Activated CD4-positive, alpha-beta T cell treated with anti-CD3 and anti-CD28 coated beads, Interleukin-2, amount 50 U/mL, for 1 hour (primary cell): Measurements from ENCODE around the gene AIF1L.

Experiments
- DNase-seq: peaks from one replicate; pipeline ENCODE4 v3.0.0-alpha.2; 2020

AIF1L gene

DNA sequence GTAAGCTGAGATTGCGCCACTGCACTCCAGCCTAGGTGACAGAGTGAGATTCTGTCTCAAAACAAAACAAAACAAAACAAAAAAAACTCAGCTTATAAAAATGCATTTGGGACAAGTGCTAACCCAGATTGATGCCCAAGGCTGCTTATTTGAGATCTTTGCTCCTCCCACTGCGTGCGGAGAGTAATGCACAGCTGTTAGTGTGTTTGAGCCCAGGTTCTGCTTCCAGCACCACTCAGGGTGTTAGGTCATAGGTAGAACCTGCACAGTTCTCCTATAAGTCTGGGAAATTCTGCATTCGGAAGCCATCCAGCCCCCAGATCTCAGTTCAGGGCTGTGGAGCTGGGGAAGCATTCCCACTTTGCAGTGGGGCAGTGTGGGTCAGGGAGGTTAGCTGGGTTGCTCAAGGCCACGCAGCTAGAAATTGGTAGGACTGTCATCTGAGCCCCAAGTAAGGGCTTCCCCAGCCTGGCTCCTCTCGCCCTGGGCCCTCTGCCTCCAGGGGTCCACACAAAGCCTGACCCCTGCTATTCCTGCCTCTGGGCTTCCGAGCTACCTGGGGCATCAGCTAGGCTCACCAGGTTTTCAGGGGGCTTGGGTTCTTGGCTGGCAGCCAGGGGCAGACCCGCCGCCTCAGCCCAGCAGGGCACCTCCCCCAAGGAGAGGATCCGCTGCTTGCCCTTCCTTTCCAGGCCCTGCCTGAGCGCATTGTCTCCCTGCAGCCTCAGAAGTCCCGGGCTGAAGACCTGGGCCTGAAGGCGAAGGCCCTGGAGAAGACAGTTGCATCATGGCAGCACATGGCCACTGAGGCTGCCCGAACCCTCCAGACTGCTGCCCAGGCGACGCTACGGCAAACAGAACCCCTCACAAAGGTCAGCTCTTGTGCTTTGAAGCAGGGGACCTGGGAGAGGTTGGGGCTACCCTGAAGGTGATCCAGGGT is 17.6 kb upstream of the AIF1L start:
- no peak for DNase-seq

- DNase-seq: no peak
Observed at GRCh38 chr9:131080589-131080988, 15.7 kb upstream of the AIF1L start.

DNA sequence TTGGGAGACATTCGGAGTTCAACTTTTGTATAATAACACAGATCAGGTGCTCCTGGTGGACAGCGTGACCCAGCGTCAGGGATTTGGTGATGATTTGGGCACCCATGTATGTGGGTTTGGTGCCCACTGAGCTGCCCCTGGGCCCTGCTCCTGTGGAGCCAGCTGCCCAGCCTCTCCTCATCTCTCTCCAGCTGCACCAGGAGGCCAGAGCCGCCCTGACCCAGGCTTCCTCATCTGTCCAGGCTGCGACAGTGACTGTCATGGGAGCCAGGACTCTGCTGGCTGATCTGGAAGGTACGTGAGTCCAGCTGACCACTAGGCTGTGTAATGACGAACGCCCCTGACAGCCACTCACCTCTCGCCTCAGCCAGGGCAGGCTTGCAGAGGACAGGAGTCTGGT is 14.5 kb upstream of the AIF1L start:
- no peak for DNase-seq

- no peak for DNase-seq
Observed at GRCh38 chr9:131082774-131083512, 13.4 kb upstream of the AIF1L start.

DNA sequence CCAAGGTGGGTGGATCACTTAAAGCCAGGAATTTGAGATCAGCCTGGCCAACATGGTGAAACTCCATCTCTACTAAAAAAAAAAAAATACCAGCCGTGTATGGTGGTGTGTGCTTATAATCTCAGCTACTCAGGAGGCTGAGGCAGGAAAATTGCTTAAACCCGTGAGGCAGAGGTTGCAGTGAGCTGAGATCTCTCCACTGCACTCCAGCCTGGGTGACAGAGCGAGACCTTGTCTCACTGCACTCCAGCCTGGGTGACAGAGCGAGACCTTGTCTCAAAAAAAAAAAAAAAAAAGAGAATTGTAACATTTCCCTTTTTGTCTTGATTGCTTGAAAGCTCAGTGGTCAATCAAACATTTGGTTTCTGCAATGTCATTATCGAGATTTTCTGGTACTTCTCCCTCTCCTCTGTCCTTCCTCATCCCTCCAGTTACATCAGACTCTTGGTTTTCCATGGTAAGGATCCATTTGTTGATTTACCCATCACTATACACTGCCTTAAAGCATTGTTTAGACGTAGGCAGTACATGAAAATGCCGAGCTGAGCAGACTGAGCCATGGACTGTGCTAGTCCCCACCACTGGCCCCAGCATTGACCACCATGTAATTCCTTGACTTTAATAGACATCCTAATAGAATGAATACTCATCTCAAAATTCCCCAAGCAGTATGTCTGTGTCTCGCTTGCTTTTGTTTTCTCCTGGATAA is 11.5 kb upstream of the AIF1L start:
- no peak for DNase-seq

- no peak for DNase-seq
Observed at GRCh38 chr9:131085370-131086122, 10.8 kb upstream of the AIF1L start.

GRCh38 chr9:131087354-131087893 is 8.9 kb upstream of the AIF1L start:
- DNase-seq: no peak

DNA sequence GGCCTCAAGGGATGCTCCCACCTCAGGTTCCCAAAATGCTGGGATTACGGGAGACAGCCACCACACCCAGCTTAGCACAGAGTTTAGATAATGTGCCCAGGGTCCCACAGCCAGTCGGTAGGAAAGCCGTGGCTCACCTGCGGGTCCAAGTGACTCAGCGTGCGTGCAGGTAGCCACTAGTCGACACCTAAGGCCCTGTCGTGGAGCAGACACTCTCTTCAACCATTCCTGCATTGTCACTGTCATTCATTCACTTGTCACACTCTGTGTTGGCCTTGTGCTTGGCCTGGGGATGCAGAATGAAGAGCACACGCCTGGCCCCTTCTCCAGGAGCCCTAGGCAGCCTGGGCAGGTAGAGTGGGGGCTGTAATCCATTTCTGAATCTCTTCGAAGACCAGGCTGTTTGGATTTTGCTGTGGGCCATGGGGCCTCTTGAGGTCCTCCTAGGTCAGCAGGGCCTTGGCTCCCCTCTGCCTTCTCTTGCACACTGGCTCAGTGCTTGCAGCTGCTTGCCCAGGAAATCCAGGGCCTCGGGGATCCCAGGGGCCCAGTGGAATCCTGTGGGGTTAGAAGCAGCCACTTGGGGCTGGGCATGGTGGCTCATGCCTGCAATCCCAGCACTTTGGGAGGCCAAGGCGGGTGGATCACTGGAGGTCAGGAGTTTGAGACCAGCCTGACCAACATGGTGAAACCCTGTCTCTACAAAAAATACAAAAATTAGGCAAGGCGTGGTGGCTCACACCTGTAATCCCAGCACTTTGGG is 6.1 kb upstream of the AIF1L start:
- no peak for DNase-seq

GRCh38 chr9:131091352-131091992 is 4.9 kb upstream of the AIF1L start:
- DNase-seq: no peak

DNA sequence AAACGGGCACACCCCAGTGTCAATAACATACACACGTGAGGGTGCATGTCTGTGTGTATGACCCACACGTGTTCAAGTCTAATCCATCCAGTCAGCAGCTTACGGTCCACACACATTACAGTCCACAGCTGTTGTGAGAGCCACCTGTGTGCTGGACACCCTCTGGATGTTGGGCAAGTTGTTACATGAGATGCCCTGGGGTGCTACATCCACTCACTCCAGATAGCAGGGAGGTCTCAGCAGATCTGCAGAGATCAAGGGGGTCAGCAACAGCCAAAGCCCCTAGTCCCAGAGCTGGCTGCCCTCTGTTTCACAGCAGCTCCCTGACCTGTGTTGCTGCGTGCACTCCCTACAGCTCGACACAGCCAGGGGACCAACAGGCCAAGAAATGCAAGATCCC is 4.3 kb upstream of the AIF1L start:
- no peak for DNase-seq

DNA sequence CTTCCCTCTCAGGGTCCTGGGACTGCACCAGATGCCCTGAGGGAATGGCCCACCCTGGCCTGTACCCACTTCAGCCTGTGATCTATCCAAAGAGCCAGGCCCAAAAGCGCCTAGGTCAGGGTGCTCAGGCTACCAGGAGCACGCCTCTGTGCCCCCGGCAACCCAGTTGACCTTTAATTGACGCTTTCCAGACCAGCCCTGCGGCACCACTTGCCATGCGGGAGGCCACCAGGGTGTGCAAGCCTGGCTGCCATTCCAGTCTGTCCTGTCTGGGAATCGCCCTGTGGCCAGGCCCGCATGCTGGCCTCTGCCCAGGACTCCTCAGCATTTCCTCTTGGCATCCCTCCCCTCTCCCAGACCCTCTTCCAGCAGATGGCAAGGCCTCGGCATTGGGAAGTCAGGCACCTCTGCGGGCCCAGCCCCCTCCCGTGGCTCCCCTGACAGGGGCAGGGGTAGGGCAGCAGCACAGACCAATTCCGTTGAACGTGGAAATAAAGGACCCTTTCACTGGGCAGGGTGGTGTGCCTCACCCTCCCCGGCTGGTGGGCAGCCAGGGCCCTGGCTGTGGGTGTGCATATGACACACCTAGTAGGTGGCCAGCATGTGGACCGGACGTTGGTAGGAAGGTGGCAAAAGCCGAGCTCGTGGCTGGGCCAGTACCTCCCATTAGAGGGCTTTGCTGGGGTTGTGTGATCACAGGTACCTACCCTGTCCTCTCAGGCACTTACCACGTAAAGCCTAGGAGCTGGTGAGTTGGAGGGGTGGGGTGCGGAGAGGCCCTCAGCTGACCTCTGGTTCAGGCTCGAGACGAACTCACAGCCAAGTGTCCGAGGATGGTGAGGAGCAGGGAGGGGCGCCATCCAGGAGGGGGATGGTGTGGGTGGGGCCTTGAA is 3.5 kb upstream of the AIF1L start:
- no peak for DNase-seq

DNA sequence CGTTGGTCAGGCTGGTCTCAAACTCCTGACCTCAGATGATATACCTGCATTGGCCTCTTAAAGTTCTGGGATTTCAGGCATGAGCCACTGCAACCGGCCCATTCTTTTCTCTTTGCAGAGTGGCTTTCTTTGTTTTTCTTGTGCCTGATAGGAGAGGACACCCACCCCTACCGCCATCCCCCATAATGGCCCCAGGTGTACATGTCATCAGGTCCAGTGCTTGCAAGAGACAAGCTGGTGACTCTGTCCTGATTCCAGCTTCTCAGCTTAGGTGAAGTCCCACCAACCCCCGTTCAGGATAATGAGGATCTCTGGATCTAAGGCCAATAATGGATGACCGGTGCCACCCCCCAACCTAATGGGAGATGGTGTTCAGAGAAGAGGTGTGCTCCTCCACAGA is 2.3 kb upstream of the AIF1L start:
- DNase-seq: no peak

DNA sequence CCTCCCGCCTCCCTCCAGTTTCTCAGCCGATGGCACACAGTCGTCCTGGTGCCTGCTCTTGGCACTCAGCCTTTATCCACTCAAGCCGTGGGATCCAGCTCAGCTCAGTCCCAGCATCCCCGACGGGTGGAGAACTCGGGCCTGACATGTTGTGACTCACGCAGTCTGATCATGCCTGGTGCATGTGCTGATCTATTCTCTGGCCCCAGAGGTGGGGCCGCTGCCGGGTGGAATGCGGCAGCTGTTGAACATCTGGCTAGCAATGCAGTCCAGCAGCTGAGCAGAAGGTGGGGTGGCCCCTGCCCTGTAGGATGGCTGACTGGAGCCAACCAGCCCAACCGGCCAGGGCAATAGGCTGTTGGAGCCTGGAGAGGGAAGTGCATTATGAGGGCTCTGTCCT is 1.7 kb upstream of the AIF1L start:
- DNase-seq: no peak

GRCh38 chr9:131095666-131096268 is 564 bp upstream of the AIF1L start:
- DNase-seq: no peak

- no peak for DNase-seq
Observed at GRCh38 chr9:131097126-131097947, 1.0 kb downstream of the AIF1L start.

GRCh38 chr9:131097948-131098278 is 1.6 kb downstream of the AIF1L start:
- DNase-seq: no peak

- no peak for DNase-seq
Observed at GRCh38 chr9:131098391-131099101, 2.2 kb downstream of the AIF1L start.

- DNase-seq: no peak
Observed at GRCh38 chr9:131099102-131099606, 2.8 kb downstream of the AIF1L start.
